Measurements from ENCODE around the gene GLYATL1.

GLYATL1 gene, protein sequence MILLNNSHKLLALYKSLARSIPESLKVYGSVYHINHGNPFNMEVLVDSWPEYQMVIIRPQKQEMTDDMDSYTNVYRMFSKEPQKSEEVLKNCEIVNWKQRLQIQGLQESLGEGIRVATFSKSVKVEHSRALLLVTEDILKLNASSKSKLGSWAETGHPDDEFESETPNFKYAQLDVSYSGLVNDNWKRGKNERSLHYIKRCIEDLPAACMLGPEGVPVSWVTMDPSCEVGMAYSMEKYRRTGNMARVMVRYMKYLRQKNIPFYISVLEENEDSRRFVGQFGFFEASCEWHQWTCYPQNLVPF

DNA sequence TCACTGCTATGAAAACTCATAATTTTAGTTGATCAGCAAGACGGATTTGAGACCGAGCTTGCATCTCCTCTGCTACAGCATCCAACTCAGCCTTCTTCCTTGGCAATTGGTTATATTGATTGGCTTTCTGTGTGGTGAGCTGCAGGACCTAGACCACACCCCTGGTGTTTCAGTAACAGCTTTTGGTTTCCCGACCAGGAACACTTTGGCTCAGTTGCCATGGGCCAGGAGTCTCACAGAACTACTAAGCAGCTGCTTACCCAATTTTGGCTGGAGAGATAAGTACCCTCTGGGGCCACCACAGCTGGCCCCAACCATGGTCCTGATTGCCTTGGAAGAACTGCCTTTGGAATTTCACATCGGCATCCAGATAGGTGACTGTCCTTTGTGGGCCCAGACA is at the start of gene GLYATL1:
Gene GLYATL1 (plus strand): TSS at position 212 of the 400 bp plus-strand sequence. CDS start 7,600 bp downstream, outside the sequence.
- DNase-seq (ENCODE audit: low read depth, low spot score) = no peak

DNA sequence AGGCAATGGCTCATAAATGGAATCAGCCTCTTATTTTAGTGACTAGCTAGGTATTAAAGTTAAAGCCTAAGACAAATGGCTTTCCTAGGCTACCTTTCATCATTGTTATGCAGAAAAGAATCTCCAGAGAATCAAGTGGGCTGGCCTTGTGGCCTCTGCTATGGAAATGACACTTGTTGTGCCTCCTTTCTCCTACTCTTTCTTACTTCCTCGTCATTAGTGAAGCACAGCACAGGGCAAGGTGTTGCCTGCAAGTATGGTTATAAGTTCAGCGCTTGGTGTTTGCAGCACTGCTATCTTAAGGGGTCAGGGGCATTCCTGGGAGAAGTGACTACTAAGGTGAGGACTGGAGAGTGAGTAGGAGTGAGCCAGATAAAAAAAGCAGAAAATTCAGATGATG is 45.4 kb upstream of the GLYATL1 start:
- no peak for DNase-seq (ENCODE audit: low read depth, low spot score)

DNA sequence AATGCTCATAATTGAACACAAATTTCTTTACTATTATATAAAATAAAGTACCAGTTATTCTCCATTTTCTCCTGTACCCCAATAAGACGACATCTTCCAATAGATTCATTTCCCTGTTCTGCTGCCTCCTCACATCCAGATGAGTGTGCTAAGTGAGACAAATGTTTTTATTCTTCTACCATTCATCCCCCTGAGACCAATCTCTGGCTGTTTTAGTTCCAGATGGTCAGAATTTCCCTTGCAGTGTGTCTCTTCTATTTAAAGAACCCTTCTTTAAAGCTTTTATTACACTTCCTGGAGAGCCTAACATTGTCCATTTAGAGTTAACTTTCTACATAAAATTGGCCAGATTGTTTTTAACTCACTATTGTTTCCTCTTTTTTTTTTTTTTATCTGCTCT is 41.2 kb upstream of the GLYATL1 start:
- DNase-seq (ENCODE audit: low read depth, low spot score) = no peak

DNA sequence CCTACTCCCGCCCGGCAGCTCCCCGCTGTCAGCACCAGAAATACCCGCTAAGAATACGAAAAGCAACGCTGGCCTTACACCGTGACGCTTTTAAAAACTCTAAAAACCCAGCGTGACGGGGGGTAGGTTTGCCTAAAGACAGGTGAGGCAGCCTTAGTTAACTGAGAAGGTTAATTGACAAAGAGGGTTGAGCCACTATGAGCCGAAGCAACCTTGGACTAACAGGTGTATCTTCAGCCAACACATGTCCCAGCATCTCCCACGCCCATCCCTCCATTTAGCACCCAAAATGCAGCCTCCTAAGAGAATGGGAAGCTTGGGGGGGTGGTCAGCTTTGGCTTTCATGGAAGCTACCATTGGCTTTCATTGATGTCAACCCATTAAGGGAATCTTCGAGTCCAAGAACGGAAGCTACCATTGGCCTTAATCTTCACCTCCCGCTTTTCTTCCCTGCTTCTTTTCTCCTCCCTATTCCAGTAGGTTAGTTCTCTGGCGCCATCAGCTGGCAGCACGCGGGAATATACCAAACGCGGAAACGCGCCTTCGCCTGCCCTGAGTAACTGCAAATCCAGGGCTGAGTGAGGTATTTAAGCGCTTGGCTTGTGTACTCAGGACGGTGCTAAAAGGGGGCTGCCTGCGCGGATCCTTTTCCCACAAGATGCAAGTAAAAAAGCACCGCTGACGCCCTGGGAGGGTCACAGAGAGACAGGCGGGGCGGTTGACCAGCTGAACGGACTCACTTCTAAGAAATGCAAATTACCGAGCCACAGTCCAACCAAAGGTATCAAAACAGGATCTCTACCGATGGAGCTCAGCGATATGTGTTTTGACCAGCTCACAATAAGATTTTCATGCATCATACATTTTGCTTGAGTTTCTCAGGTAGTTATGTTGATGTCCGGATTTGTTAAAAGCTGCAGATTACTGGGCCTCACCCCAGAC is 38.5 kb upstream of the GLYATL1 start:
- DNase-seq (ENCODE audit: low read depth, low spot score) = no peak

DNA sequence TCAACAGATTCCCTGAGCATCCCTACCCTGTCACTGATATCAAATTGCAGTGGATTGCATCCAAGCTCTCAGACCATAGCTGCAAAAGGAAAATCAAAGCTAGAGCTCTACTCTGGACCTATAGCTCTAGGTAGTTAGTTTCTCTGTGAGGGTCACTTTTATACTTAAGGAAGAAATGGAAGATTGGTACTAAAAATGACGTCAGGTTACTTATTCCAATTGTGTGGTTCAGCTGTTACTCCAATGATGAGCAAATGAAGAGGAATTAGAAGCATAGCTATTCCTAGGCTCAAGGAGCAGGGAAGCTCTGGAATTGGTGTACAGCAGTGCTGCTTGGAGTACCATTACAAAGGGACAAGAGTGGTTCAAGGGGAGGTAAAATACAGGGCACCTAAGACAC is 36.4 kb upstream of the GLYATL1 start:
- no peak for DNase-seq (ENCODE audit: low read depth, low spot score)

DNA sequence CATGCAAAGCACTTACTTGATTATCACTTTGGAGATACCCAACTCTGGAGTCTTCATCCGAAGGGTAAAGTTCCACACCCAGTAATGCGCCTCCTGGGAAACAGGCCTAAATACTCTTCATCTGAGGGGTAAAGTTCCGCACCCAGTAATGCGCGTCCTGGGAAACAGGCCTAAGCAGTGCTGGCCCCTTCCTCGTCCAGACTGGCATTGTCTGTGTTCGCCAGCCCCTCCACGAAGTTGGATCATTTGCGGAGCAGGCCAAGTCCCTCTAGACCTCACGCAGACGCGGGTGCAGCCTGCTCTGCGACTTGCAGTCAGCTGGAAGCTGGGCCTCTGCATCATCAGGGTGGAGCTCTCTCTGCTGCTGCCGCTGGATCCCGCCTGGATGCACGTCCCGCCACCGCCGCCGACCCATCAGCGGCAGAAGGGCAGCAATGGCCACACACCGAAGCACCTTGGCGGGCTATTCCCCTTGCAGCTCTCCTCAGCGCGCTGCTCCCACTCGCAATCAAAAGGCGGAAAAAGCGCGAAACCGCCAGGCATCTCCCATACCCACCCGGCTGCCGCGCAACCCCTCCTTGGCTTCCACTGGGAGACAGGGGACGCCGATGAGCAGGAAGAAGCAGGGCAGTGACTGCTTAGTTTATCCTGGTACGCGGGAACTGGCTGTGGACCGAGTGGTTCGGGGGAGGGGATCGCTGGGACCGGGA is 34.1 kb upstream of the GLYATL1 start:
- no peak for DNase-seq (ENCODE audit: low read depth, low spot score)

DNA sequence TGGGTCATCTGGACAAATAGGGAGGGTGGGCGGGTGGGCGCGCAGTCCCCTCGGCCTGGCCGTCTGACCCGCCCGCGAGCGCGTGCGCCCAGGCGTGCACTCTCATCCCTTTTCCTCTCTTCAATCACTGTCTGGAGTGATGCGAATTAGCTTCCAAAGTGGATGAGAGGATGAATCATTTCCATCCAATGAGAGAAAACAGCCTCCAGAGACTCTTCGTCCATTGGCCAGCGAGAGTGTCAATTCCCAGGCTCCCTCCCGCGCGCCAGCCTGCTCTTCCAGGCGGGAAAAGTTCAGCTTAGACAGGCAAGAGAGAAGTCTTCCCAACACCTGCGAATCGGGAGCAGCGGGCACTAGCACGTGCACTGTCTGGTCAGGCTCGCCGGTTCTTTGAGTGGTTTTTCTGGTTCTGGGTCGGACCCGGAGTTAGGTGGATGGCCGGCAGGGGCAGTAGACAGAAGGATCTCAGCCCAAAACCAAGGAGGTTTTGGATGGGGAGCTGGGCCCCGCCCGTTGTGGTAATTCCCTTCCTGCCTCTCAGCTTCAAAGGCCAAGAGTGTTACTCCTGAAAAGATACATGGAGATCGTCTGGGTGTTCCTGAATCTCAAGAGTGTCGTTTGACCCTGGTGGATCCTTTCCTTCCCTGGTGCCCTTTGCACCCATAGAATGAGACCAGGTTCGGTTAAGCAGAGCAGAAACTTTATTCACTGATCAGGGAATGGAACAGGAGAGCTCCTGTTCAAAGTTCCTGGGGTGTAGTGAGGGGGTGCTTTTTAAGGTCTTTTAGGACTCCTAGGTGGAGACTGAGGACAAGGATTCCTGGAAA is 33.4 kb upstream of the GLYATL1 start:
- no peak for DNase-seq (ENCODE audit: low read depth, low spot score)

DNA sequence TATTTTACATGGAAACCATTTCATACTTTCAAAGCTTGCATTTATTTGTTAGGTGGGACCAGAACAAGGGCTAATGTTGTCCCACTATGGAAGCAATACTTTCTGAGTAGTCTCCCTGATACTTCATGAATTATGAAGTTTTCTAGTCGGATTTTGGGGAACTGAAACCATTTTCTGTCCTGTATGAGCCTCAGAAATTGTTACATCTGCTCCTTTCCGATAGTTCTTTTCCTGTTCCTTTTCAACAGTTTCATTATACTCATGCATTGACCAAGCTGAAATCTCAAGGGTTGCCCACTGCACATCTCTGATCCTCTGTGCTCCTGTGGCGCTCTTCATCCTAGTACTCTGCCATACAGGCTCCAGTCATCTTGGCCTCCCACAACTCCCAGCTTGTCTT is 31.5 kb upstream of the GLYATL1 start:
- DNase-seq (ENCODE audit: low read depth, low spot score) = no peak

DNA sequence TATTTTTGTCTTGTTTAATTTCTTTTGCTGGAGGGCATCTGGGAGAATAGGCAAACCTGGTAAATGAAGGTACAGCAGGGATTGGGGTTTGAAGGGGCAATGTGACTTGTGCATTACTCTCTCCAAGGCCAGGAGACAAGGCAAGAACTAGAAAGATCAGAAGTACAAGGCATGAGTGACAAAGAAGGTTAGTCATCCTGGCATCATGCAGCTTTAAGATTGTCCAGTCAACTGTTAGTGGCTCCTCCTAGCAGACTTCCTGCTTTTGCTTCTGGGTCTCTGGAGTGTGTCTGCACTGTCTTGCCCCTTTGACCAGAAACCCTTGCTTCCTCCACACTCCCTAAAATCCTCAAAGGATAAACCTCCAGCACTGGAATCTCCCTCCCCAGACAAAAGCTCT is 27.2 kb upstream of the GLYATL1 start:
- no peak for DNase-seq (ENCODE audit: low read depth, low spot score)

DNA sequence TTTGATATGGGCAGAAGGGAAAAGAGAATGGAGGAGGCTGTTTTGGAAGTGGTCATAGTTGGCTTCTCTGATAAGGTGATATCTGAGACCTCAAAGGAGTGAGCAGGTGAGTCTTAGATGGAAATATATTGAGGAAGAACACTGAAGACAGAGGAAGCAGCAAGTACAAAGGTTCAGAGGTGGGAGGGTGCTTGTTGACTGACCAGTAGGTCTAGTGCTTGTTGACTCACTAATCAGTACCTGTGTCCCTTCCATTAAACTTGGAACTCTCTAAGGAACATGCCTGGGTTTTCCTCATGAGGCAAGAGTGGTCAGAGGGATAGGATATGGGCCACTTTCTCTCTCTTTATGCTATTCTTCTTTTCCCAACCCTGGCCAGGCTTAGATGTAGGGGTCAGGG is 25.6 kb upstream of the GLYATL1 start:
- no peak for DNase-seq (ENCODE audit: low read depth, low spot score)

DNA sequence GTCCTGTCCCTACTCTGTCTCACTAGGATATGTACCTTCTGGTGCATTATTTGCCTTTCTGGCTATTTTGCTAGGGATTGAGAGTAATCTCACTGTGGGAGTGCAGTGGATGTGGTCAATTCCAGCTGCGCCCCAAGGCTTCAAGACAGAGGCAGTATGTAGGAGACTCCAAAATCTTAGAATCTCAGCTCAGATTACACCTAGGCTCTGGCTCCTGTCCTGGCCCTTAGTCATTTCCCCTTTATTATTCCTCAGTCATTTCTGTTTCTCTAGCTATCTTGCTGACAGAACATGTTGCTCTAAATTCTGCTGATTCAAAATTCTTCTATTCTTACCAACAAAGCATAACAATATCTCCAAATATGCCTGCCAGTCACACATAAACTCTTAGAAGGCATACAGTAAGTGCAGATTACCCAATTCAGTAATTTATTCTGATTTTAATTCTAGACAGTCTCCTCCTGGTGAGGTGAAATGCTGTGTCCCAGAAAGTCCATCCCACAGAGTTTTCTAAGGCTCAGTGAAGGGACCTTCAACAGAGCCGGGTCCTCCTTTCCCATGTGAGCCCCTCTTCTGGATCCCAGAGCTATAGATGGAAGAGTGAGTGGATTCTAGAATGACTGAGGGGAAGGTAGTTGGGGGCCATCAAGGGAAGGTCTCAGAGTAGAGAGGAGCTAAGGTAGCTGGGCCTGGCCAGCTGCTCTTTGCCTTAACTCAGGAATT is 24.3 kb upstream of the GLYATL1 start:
- no peak for DNase-seq (ENCODE audit: low read depth, low spot score)

DNA sequence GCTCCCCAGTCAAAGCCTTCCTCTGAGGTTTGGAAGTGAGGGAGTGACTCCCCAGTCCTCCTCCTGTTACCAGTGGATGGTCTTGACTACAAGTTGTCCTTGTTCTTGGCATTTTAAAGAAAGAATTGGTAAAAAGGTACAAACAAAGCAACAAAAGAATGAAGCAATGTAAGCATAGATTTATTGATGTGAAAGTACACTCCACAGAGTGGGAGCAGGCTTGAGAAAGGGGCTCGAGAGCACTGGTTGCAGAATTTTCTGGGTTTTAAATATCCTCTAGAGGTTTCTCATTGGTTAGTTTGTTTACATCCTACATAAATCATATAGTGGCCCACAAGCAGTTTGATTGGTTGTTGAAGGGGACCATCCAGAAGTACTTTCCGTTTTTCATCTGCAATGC is 22.7 kb upstream of the GLYATL1 start:
- DNase-seq (ENCODE audit: low read depth, low spot score) = no peak

DNA sequence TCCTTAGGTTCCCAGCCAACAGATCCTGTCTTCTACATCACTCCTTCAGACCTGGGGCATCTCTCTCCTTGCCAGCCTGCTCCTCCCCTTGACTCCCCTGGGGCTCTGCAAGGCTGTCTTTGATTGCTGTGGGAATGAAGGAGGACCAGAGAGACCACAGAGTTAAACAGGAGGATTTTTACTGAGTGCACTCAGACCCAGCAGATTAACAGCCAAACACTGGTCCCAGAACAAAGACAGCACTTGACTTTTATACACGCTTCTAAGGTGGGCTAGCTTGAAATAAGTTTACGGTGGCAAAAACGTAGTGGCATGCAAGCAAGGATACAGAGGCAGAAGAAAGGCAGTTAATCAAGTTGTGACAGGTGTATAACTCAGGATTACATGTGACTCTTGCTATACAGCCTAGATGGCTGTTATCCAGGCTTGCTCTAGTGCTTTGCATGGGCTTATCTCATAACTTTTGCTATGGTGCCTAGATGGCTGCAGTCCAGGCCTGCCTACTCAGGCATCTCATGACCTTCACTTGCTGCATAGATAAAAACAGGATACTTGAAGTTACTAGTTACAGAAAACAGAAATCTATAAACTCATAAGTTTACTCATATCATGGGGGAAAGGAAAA is 22.0 kb upstream of the GLYATL1 start:
- DNase-seq (ENCODE audit: low read depth, low spot score) = no peak

DNA sequence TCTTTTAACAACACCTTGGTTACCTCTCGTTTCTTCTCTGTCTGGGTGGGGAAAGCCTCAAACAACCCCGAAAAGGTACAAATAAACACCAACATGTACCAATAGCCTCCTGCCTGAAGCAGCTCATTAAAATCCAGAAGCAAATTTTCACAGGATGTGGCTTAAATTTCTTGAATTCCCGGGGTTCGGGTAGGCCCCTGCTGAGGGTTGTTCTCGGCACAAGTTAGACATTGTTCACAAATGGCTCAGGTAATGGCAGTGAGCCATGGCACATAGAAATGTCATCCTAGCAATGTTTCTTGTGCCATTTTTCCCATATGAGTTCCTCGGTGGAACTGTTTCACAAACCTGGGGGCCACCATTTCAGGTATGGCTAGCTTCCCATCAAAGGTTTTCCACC is 19.7 kb upstream of the GLYATL1 start:
- no peak for DNase-seq (ENCODE audit: low read depth, low spot score)

DNA sequence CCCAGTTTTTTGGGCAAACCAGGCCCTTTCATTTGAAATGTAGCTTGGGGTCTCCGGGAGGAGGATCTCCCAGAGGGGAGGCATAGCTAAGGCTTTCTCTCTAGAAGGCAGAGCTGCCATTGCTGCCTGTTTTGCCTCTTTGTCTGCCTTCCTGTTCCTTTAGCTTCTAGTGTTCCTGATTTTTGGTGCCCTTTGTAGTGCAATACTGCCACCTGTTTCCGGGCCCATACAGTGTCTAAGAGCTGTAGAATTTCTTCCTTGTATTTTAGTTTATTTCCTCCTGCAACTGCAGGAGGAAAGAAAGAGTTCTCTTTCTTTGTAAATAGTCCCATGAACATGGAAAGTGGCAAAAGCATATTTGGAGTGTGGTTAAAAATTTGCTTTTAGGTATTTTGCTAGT is 19.3 kb upstream of the GLYATL1 start:
- DNase-seq (ENCODE audit: low read depth, low spot score) = no peak

DNA sequence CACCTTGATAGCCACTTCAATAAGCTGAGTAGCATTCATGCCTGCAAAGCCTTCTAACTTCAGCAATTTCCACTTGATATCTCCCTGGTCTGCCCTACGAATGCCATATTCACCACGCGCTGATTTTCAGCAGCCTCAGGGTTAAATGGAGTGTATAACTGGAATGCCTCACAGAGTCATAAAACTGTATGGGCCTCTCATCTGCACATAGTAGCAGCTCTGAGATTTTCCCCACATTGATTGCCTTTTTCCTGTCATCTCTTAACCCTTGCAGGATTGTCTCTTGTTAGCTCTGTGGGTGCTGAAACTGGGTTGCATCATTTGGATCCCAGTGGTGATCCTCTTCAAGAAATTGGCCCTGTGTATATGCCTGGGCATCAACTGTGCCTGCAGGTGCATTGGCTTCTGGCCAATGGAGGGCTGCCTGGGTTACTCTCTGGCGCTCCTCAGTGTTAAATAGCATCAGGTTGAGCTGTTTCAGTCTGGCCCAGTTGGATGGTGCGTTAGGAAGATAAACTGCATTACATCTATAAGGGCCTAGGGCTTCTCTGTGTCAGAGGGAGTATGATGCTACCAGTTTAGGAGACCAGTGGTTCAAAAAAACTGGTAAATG is 17.4 kb upstream of the GLYATL1 start:
- no peak for DNase-seq (ENCODE audit: low read depth, low spot score)

DNA sequence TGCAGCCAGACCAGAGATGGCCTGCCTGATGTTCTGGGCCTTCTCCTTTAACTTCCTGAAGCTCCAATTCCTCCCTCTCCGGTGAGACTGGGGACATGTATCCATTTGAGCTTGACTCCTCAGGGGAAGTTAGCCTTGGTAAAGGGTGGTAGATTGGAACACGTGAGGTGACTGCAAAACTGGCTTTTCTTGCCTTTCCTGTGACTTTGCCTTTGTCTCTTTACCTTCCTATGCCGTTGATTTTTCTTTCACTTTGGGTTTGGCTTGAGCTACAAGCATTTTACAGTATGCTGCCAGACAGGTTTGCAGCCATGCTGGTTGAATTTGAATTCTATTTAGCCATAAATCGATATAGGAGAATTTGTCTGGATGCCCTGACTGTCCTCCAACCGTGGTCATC is 16.8 kb upstream of the GLYATL1 start:
- no peak for DNase-seq (ENCODE audit: low read depth, low spot score)

DNA sequence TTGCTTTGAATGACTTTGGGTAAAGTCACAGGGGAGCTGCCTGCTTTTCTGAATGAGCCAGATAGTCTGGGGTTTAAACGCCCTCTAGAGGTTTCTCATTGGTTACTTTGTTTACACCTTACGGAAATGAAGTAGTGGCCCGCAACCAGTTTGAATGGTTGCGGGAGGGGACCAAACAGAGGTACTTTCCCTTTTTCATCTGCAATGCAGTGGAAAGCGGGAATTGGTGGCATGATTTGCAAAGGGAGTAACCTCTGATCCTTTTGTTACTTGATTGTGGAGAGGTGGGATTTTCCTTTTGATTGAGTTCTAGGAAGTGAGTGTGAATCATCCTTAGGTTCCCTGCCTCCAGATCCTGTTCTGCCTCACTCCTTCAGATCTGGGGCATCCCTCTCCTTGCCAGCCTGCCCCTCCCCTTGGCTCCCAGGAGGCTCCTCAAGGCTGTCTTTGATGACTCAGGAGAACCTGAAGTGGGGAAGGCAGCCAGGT is 15.9 kb upstream of the GLYATL1 start:
- no peak for DNase-seq (ENCODE audit: low read depth, low spot score)

DNA sequence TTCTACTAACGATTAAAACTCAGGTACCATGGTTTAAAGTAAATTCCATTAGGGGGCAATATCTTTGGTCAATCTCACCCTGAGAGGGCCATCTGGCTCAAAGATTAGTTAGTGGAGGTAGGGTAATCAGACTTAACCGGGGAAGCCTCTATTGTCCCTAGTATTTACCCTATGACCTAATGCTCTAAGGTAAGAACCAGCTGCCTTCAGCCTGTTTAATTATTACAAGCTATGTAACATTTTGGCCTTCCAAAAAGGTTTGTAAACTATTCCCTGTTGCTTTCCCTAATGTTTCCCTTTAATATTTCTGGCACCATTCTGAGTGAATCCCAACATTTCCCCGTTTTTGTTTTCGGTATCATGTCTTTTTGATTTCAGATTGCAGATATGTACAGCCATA is 15.1 kb upstream of the GLYATL1 start:
- no peak for DNase-seq (ENCODE audit: low read depth, low spot score)

DNA sequence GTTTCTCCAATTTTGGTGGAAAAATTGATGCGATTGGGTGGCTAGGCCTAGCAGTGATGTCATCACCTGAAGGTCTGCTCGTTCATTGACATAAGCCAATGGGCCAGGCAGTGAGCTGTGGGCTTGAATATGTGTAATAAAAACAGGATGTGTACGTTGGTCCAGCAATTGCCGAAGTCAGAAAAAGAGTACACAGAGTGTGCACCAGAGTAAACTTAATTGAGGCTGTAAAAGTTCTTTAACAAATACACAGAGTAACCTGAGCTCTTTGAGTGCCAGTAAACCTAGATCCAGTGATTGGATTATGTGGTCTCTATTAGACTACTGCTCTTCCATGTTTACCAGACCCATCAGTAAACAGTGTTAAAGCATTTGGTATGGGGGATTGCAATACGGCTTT is 13.0 kb upstream of the GLYATL1 start:
- DNase-seq (ENCODE audit: low read depth, low spot score) = no peak
